Kidney (tissue), 14 donors: ENCODE data around the gene SPINK13. TPM values are rescaled to one million over a fixed set of nuclear protein-coding genes. Genes with fewer than 3 reads are reported as not detected.
A peak's percentile ranks its signal among the peaks of the same experiment; 100 is the strongest.

ENCODE experiments used
- DNase-seq, 5 donors: peaks; one replicate each; pipeline ENCODE4 v3.0.0-alpha.2; 2013 to 2020
- FAIRE-seq: peaks from 2 replicates; lab custom pipeline; 2012; peaks lifted over from hg19 to GRCh38; lab: Jason Lieb, UNC
- H3K27ac ChIP-seq, 2 donors: one replicate each; pipeline ENCODE4 v1.7.0; 2013; ENCODE audit warnings: low read depth in 2 of 2, low read length in 2 of 2, inconsistent platforms in 1 of 2
- H3K27me3 ChIP-seq: one replicate; pipeline ENCODE4 v1.7.1; 2013; ENCODE audit warnings: low read length, inconsistent platforms; ENCODE audit not compliant: control insufficient read depth, insufficient read depth
- H3K36me3 ChIP-seq, 3 donors: one replicate each; pipeline versions ENCODE4 v1.7.0 to v1.7.1; 2013; ENCODE audit warnings: low read length in 3 of 3, control low read depth in 1 of 3, inconsistent platforms in 1 of 3; ENCODE audit not compliant: insufficient read depth in 3 of 3, control insufficient read depth in 2 of 3
- H3K4me1 ChIP-seq, 3 donors: one replicate each; pipeline versions ENCODE4 v1.7.0 to v1.7.1; 2013; ENCODE audit warnings: low read length in 3 of 3, inconsistent platforms in 1 of 3, low read depth in 1 of 3; ENCODE audit not compliant: control insufficient read depth in 2 of 3, insufficient read depth in 2 of 3
- H3K4me3 ChIP-seq, 3 donors: one replicate each; pipeline versions ENCODE4 v1.7.0 to v1.8.1; 2013; ENCODE audit warnings: low read length in 3 of 3, control low read depth in 1 of 3, inconsistent platforms in 1 of 3
- H3K9ac ChIP-seq, 3 donors: one replicate each; pipeline versions ENCODE4 v1.7.0 to v1.7.1; 2013; ENCODE audit warnings: low read length in 3 of 3, control low read depth in 1 of 3, inconsistent platforms in 1 of 3
- H3K9me3 ChIP-seq, 3 donors: one replicate each; pipeline versions ENCODE4 v1.7.0 to v1.7.1; 2013; ENCODE audit warnings: low read length in 3 of 3, control low read depth in 1 of 3, inconsistent platforms in 1 of 3; ENCODE audit not compliant: control insufficient read depth in 2 of 3, insufficient read depth in 1 of 3
- CTCF ChIP-seq: IDR thresholded peaks from 3 replicates; pipeline ENCODE4 v1.5.1; 2012; ENCODE audit warnings: mild to moderate bottlenecking, moderate library complexity, borderline replicate concordance; ENCODE audit not compliant: insufficient read depth; ENCODE audit errors: extremely low read depth
- intact Hi-C: fragments of 100-400 bp; cut with DNase I; formaldehyde crosslinking; loops from one replicate; pipeline ENCODE4 v1.11.1; 2022
- polyA plus RNA-seq: library from polyadenylated mRNA; stranded (reverse); fragments of 350-450 nt; fragmentation: Illumina TruSeq; extraction: RNeasy Lipid Tissue Mini Kit (QIAGEN cat#74804); gene quantifications from one replicate; pipeline ENCODE4 v1.2.3, GENCODE V29; 2014; ENCODE audit warnings: low read depth, low replicate concordance; ENCODE audit not compliant: insufficient read depth
- total RNA-seq: library from RNA; stranded (reverse); fragmentation: NEBNext Ultra II Directional; extraction: Animal tissue kit (Norgen Biotek cat#: 25700); gene quantifications from one replicate; pipeline ENCODE4 v1.2.1, GENCODE V29; 2021
- donor health status: control.
- donor health status: control.
- donor health status: control.
- donor health status: control.
- donor health status: control.
- donor health status: DM: yes; HTN: yes; CAD: no.
- donor health status: Normal renal cell carcinoma (clear cell type).

SPINK13 gene
- total and polyA plus RNA-seq, 2 donors from 2014 or later, result 0.43 to 1.6 TPM

- no peak for FAIRE-seq
- intact Hi-C loops, result no loop called here
- H3K4me1 ChIP-seq, result no peaks in the 10 kb centered on the region
- no peak overlapping the region for H3K9ac ChIP-seq
- H3K27me3 ChIP-seq, result no peaks in the 10 kb centered on the region
- DNase-seq, result no peak
- H3K4me3 ChIP-seq, result no peak overlapping the region
- TF ChIP-seq CTCF, result no peak
- no peak overlapping the region for H3K27ac ChIP-seq
- H3K9me3 ChIP-seq, result no peaks in the 10 kb centered on the region
- no peaks in the 10 kb centered on the region for H3K36me3 ChIP-seq
Measured at GRCh38 chr5:148228392-148228984, 40.1 kb upstream of the SPINK13 start.

DNA sequence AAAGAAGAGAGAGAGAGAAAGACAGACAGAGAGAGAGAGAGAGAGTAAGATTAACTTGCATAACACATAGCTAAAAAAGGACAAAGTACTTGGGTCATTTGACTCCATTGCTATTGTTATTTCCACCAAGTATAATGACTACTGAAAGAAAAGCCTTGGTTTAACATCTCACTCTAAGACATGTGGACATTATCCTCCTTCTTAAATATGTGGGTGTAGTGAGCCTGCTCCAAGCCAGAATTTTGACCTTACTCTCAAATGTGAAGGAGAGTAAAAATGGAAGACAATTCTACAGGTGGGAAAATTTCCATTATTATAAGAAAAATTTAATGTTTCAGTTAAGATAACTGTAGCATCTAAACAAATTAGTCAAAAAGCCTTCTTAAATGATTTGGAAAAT is 38.8 kb upstream of the SPINK13 start:
- intact Hi-C loops, result no loop called here
- DNase-seq, result no peak
- Histone ChIP-seq H3K27ac (no peak overlapping the region), H3K9ac (no peak overlapping the region), H3K27me3 (no peaks in the 10 kb centered on the region), H3K4me3 (no peak overlapping the region), H3K4me1 (no peaks in the 10 kb centered on the region), H3K36me3 (no peaks in the 10 kb centered on the region), H3K9me3 (no peaks in the 10 kb centered on the region)
- no peak for TF ChIP-seq CTCF
- no peak for FAIRE-seq

- Histone ChIP-seq H3K4me3 (no peak overlapping the region), H3K27me3 (no peaks in the 10 kb centered on the region), H3K27ac (no peak overlapping the region), H3K4me1 (no peaks in the 10 kb centered on the region), H3K9ac (no peak overlapping the region), H3K9me3 (no peaks in the 10 kb centered on the region), H3K36me3 (no peaks in the 10 kb centered on the region)
- intact Hi-C loops, result no loop called here
- FAIRE-seq (no peak), DNase-seq (no peak)
- TF ChIP-seq CTCF, result no peak
Measured at GRCh38 chr5:148230240-148230639, 38.4 kb upstream of the SPINK13 start.

- peak in 2 of 5 donors; percentile 2 to 11 for DNase-seq
- intact Hi-C loops, result no loop called here
Measured at GRCh38 chr5:148237785-148238417, 30.7 kb upstream of the SPINK13 start.

More at GRCh38 chr5:148237785-148238417, 30.7 kb upstream of the SPINK13 start:
- Histone ChIP-seq H3K9me3 (no peaks in the 10 kb centered on the region), H3K4me3 (no peak overlapping the region), H3K36me3 (no peaks in the 10 kb centered on the region), H3K4me1 (no peaks in the 10 kb centered on the region), H3K27me3 (no peaks in the 10 kb centered on the region), H3K27ac (no peak overlapping the region), H3K9ac (no peak overlapping the region)
- TF ChIP-seq CTCF, result no peak
- no peak for FAIRE-seq
